IMR-90 (cell line): ENCODE results near the gene C1orf159. TPM values are rescaled to one million over a fixed set of nuclear protein-coding genes. Genes with fewer than 3 reads are reported as not detected.

ENCODE experiments used
- ATAC-seq: fragments of 200-7000 bp; cut with Tn5 transposase; 2 replicates; pipeline ENCODE4 v1.9.1; 2020; ENCODE audit warnings: low read depth, mild to moderate bottlenecking, moderate library complexity
- BruUV-seq: library from RNA; stranded (reverse); fragments of 400-500 nt; replicated peaks from 2 replicates; lab custom pipeline; 2021; lab: Mats Ljungman, UMichigan
- CTCF ChIA-PET: fragments of 300-600 bp; formaldehyde crosslinking; extraction: SDS; loops from one replicate; lab custom pipeline; 2021; ENCODE audit warnings: antibody characterized with exemption; lab: Yijun Ruan, JAX
- POLR2A ChIA-PET: fragments of 300-600 bp; sonication (Branson Sonifier 250); formaldehyde crosslinking; loops from one replicate; lab custom pipeline; 2022; ENCODE audit warnings: antibody characterized with exemption; ENCODE audit not compliant: unreplicated experiment; lab: Charles Lee
- DNase-seq: peaks from one replicate; pipeline ENCODE4 v3.0.0; 2013
- H2AFZ ChIP-seq: replicated peaks from 2 replicates; pipeline ENCODE3; 2013; ENCODE audit warnings: low read length, mild to moderate bottlenecking; ENCODE audit not compliant: poor library complexity
- H2AK5ac ChIP-seq: 2 replicates; pipeline ENCODE4 v1.6.1; 2013; ENCODE audit warnings: low read depth, low read length, inconsistent platforms
- H2AK9ac ChIP-seq: replicated peaks from 2 replicates; pipeline ENCODE3; 2013; ENCODE audit warnings: mild to moderate bottlenecking, low read depth, low read length, moderate library complexity; ENCODE audit not compliant: poor library complexity
- H2BK120ac ChIP-seq: 2 replicates; pipeline ENCODE4 v1.6.1; 2013; ENCODE audit warnings: low read depth, low read length, inconsistent platforms
- H2BK15ac ChIP-seq: 3 replicates; pipeline ENCODE4 v1.6.1; 2013; ENCODE audit warnings: low read depth, low read length, inconsistent platforms
- H2BK20ac ChIP-seq: 2 replicates; pipeline ENCODE4 v1.6.1; 2013; ENCODE audit warnings: low read depth, mild to moderate bottlenecking, inconsistent platforms, low read length, moderate library complexity
- H2BK5ac ChIP-seq: 2 replicates; pipeline ENCODE4 v1.6.1; 2013; ENCODE audit warnings: mild to moderate bottlenecking, low read depth, low read length, inconsistent platforms; ENCODE audit not compliant: poor library complexity, severe bottlenecking
- H3K14ac ChIP-seq: replicated peaks from 2 replicates; pipeline ENCODE4 v1.6.1; 2013; ENCODE audit warnings: low read depth, low read length, inconsistent platforms
- H3K18ac ChIP-seq: 2 replicates; pipeline ENCODE4 v1.6.1; 2013; ENCODE audit warnings: low read depth, low read length, control low read depth
- H3K23ac ChIP-seq: 2 replicates; pipeline ENCODE4 v1.6.1; 2013; ENCODE audit warnings: low read depth, low read length, inconsistent platforms
- H3K27ac ChIP-seq: 2 replicates; pipeline ENCODE4 v1.5.1; 2013; ENCODE audit warnings: mild to moderate bottlenecking, control low read depth, low read length; ENCODE audit not compliant: insufficient read depth
- H3K27me3 ChIP-seq: 2 replicates; pipeline ENCODE4 v1.6.1; 2013; ENCODE audit warnings: low read length; ENCODE audit not compliant: control insufficient read depth, insufficient read depth
- H3K36me3 ChIP-seq: 2 replicates; pipeline ENCODE4 v1.6.1; 2013; ENCODE audit warnings: low read length, mixed read lengths; ENCODE audit not compliant: control insufficient read depth, insufficient read depth
- H3K4ac ChIP-seq: 2 replicates; pipeline ENCODE4 v1.6.1; 2013; ENCODE audit warnings: low read depth, low read length, inconsistent platforms
- H3K4me1 ChIP-seq: 2 replicates; pipeline ENCODE4 v1.6.1; 2013; ENCODE audit warnings: low read length, mixed read lengths; ENCODE audit not compliant: control insufficient read depth, insufficient read depth
- H3K4me2 ChIP-seq: 2 replicates; pipeline ENCODE4 v1.6.1; 2013; ENCODE audit warnings: low read depth, mild to moderate bottlenecking, control low read depth, low read length, moderate library complexity
- H3K4me3 ChIP-seq: 2 replicates; pipeline ENCODE4 v1.5.1; 2013; ENCODE audit warnings: low read depth, mild to moderate bottlenecking, control low read depth, low read length, moderate library complexity; ENCODE audit not compliant: insufficient read depth
- H3K56ac ChIP-seq: 2 replicates; pipeline ENCODE4 v1.6.1; 2013; ENCODE audit warnings: low read length, inconsistent platforms; ENCODE audit not compliant: insufficient read depth; ENCODE audit errors: extremely low read depth
- H3K79me1 ChIP-seq, 2 experiments: 2 replicates each; pipeline ENCODE4 v1.6.1; 2013; ENCODE audit warnings: low read length in 2 of 2, inconsistent platforms in 1 of 2, low read depth in 1 of 2
- H3K9ac ChIP-seq: 2 replicates; pipeline ENCODE4 v1.6.1; 2013; ENCODE audit warnings: low read depth, low read length, control low read depth
- H3K9me1 ChIP-seq: 2 replicates; pipeline ENCODE4 v1.6.1; 2013; ENCODE audit warnings: low read length, inconsistent platforms; ENCODE audit not compliant: insufficient read depth
- H3K9me3 ChIP-seq: 2 replicates; pipeline ENCODE4 v1.6.1; 2013; ENCODE audit warnings: low read length; ENCODE audit not compliant: control insufficient read depth, insufficient read depth
- H4K20me1 ChIP-seq: 2 replicates; pipeline ENCODE4 v1.6.1; 2013; ENCODE audit warnings: low read length, inconsistent platforms; ENCODE audit not compliant: insufficient read depth
- H4K5ac ChIP-seq: 2 replicates; pipeline ENCODE4 v1.6.1; 2013; ENCODE audit warnings: mild to moderate bottlenecking, low read depth, low read length, control low read depth
- H4K8ac ChIP-seq, 2 experiments: 2 replicates each; pipeline ENCODE4 v1.6.1; 2013; ENCODE audit warnings: low read depth in 2 of 2, low read length in 2 of 2, control low read depth in 1 of 2, inconsistent platforms in 1 of 2
- H4K91ac ChIP-seq: 2 replicates; pipeline ENCODE4 v1.6.1; 2013; ENCODE audit warnings: low read depth, low read length, inconsistent platforms; ENCODE audit not compliant: insufficient read depth
- BHLHE40 ChIP-seq: fragments of 150-350 bp; IDR thresholded peaks from 2 replicates; pipeline ENCODE4 v1.6.1; 2016; ENCODE audit warnings: mild to moderate bottlenecking, low read depth, low read length
- CTCF ChIP-seq: conservative IDR thresholded peaks from 2 replicates; pipeline ENCODE4 v1.5.1; 2012; ENCODE audit warnings: mild to moderate bottlenecking, low read depth, low read length, improper control_type of control experiment
- MXI1 ChIP-seq: IDR thresholded peaks from 2 replicates; pipeline ENCODE4 v1.6.1; 2012; ENCODE audit warnings: low read depth, mild to moderate bottlenecking, low read length, moderate library complexity, borderline replicate concordance
- WGBS, 2 experiments: methylation state at CpG; one replicate each; pipeline versions ENCODE4 v1.1.5 to v1.1.7; 2013; ENCODE audit warnings: missing lambda C conversion rate in 2 of 2; ENCODE audit not compliant: insufficient read length in 1 of 2; ENCODE audit errors: extremely low coverage in 2 of 2; 5-methylcytosine and 5-hydroxymethylcytosine counted together
- dilution Hi-C: fragments of 300-500 bp; cut with HindIII; formaldehyde crosslinking; loops from one replicate; pipeline ENCODE4 v1.14.3; 2018; ENCODE audit warnings: low sequenced_read_pairs; ENCODE audit not compliant: unreplicated experiment
- in situ Hi-C: fragments of 300-500 bp; cut with MboI; formaldehyde crosslinking; loops from 3 replicates; pipeline ENCODE4 v1.14.3; 2019; ENCODE audit warnings: low sequenced_read_pairs, inconsistent platforms, mixed read lengths
- intact Hi-C: fragments of 100-400 bp; cut with micrococcal nuclease; formaldehyde crosslinking; loops from 2 replicates; pipeline ENCODE4 v1.10.0; 2022
- polyA plus RNA-seq, 3 experiments: library from polyadenylated mRNA; depleted of rRNA; stranded (reverse); fragments of >200 nt; gene quantifications; 2 replicates each; pipeline ENCODE4 v1.2.3, GENCODE V29; 2012; ENCODE audit warnings: low replicate concordance in 1 of 3
- total RNA-seq: library from RNA; depleted of rRNA; stranded (reverse); fragments of >200 nt; gene quantifications from 2 replicates; pipeline ENCODE4 v1.2.3, GENCODE V29; 2012

The C1orf159 gene
- total and polyA plus RNA-seq, 2 of the 4 experiments (the other 2 are of a cell fraction) = 2.9 to 12.6 TPM

- Histone ChIP-seq H2AK9ac (peak overlapping the region; percentile 1), H3K9me1 (no peaks in the 10 kb centered on the region), H3K4me1 (no peaks in the 10 kb centered on the region), H2BK15ac (no peak overlapping the region), H3K18ac (no peak overlapping the region), H3K27ac (no peak overlapping the region), H3K4me3 (no peak overlapping the region), H3K36me3 (no peaks in the 10 kb centered on the region), H4K8ac (no peak overlapping the region), H3K4me2 (no peak overlapping the region), H2AK5ac (no peak overlapping the region), H3K56ac (no peak overlapping the region), H3K14ac (no peak overlapping the region), H2BK5ac (no peak overlapping the region), H3K23ac (no peak overlapping the region), H2BK20ac (no peak overlapping the region), H3K9me3 (0 out of 2 replicates have a peak, but pooled peaks cover 2% of the 10 kb centered on the region), H4K5ac (no peak overlapping the region), H3K27me3 (peaks cover 10% of the 10 kb centered on the region; the same call in 1 of the 2 replicates), H4K20me1 (no peaks in the 10 kb centered on the region), H3K9ac (no peak overlapping the region), H2BK120ac (no peak overlapping the region), H3K4ac (no peak overlapping the region), H3K79me1 (no peaks in the 10 kb centered on the region), H4K91ac (no peak overlapping the region), H2AFZ (no peak overlapping the region)
- no peak for TF ChIP-seq MXI1
- no peak for TF ChIP-seq CTCF
- TF ChIP-seq BHLHE40 = no peak
- ATAC-seq (no peak), DNase-seq (no peak)
- dilution Hi-C loops = no loop called here
- ChIA-PET POLR2A (no interaction called here), CTCF (no interaction called here)
- no TSS peak for BruUV-seq
- in situ Hi-C loops = no loop called here
- intact Hi-C loops = no loop called here
- WGBS, 2 experiments = 83% methylated on average over 10 of the region's 15 CpGs; no CpG with 5 or more reads in 1 of the 2 experiments
These were observed 30.7 kb upstream of the C1orf159 start for GRCh38 chr1:1146596-1146995.
